GM10266 (cell line): ENCODE measurements around the gene CSNK1E.

Source experiments
- DNase-seq: peaks from one replicate; pipeline ENCODE4 v3.0.0; 2012; ENCODE audit errors: extremely low spot score
- CTCF ChIP-seq: IDR thresholded peaks from 2 replicates; pipeline ENCODE4 v1.5.1; 2012; ENCODE audit warnings: mild to moderate bottlenecking, low read depth; ENCODE audit not compliant: control insufficient read depth, insufficient read depth; ENCODE audit errors: missing control alignments

The CSNK1E gene

GRCh38 chr22:38308791-38309498 lies 8.3 kb downstream of the CSNK1E start:
- TF ChIP-seq CTCF, result no peak
- no peak for DNase-seq

- DNase-seq, result peak; percentile 77
- TF ChIP-seq CTCF, result peak; percentile 30
These were observed 11.5 kb downstream of the CSNK1E start for GRCh38 chr22:38305471-38306448.

- no peak for DNase-seq
- no peak for TF ChIP-seq CTCF
These were observed 12.7 kb downstream of the CSNK1E start for GRCh38 chr22:38304526-38304925.

GRCh38 chr22:38303974-38304373 lies 13.3 kb downstream of the CSNK1E start:
- no peak for TF ChIP-seq CTCF
- no peak for DNase-seq

GRCh38 chr22:38302906-38303305 lies 14.3 kb downstream of the CSNK1E start:
- DNase-seq, result no peak
- no peak for TF ChIP-seq CTCF

- DNase-seq, result no peak
These were observed 16.3 kb downstream of the CSNK1E start for GRCh38 chr22:38300946-38301345.

More at GRCh38 chr22:38300946-38301345, 16.3 kb downstream of the CSNK1E start:
- TF ChIP-seq CTCF, result no peak
